Tibial nerve (tissue), 4 donors: ENCODE results near the gene SH3TC2. TPM values are rescaled to one million over a fixed set of nuclear protein-coding genes. Genes with fewer than 3 reads are reported as not detected.

Experiments
- DNase-seq, 2 donors: peaks; one replicate each; pipeline ENCODE4 v3.0.0-alpha.2; 2019; ENCODE audit warnings: low spot score in 2 of 2
- H3K27ac ChIP-seq, 4 donors: fragments of 200-600 bp; sonication (generic) in 3 of 4; one replicate each; pipeline ENCODE4 v1.5.1; 2017 to 2019; ENCODE audit warnings: mild to moderate bottlenecking in 1 of 4
- H3K27me3 ChIP-seq, 2 donors: fragments of 200-600 bp; sonication (generic) in 1 of 2; one replicate each; pipeline versions ENCODE4 v1.5.1 to v1.6.0; 2017 to 2019
- H3K36me3 ChIP-seq, 3 donors: fragments of 200-600 bp; sonication (generic); one replicate each; pipeline ENCODE4 v1.5.1; 2018 to 2019
- H3K4me1 ChIP-seq, 4 donors: fragments of 200-600 bp; sonication (generic) in 3 of 4; one replicate each; pipeline ENCODE4 v1.5.1; 2017 to 2019
- H3K4me3 ChIP-seq, 4 donors: fragments of 200-600 bp; sonication (generic) in 3 of 4; one replicate each; pipeline ENCODE4 v1.5.1; 2017 to 2019; ENCODE audit warnings: mild to moderate bottlenecking in 1 of 4, moderate library complexity in 1 of 4
- H3K9me3 ChIP-seq, 4 donors: fragments of 200-600 bp; sonication (generic) in 3 of 4; one replicate each; pipeline ENCODE4 v1.5.1; 2017 to 2019
- CTCF ChIP-seq, 5 experiments: fragments of 200-600 bp in 3 of 5; fragments of 450-650 bp in 2 of 5; sonication (generic) in 3 of 5; IDR thresholded peaks; one replicate each; pipeline ENCODE4 v1.5.1; 2016 to 2019; ENCODE audit warnings: antibody characterized with exemption in 5 of 5, mild to moderate bottlenecking in 3 of 5, moderate library complexity in 2 of 5
- EP300 ChIP-seq, 2 donors: sonication (generic); formaldehyde crosslinking; IDR thresholded peaks; one replicate each; pipeline ENCODE4 v1.6.1; 2017; ENCODE audit warnings: antibody characterized with exemption in 2 of 2, mild to moderate bottlenecking in 1 of 2
- POLR2A ChIP-seq, 2 donors: fragments of 450-650 bp; IDR thresholded peaks; one replicate each; pipeline ENCODE4 v1.6.1; 2017; ENCODE audit warnings: antibody characterized with exemption in 2 of 2, mild to moderate bottlenecking in 2 of 2, moderate library complexity in 2 of 2
- WGBS, 2 donors: methylation state at CpG; one replicate each; pipeline ENCODE4 v1.1.5; 2018; 5-methylcytosine and 5-hydroxymethylcytosine counted together
- total RNA-seq, 4 donors: library from RNA; depleted of rRNA; stranded (reverse); fragments of >200 nt; gene quantifications; one replicate each; pipeline ENCODE4 v1.1.0, GENCODE V29; 2016

The SH3TC2 gene
- total RNA-seq, 4 donors from 2014 or later = 37.2 to 92.1 (median 83.9) TPM

- 67 to 86% methylated on average over 1 of the region's 1 CpG for WGBS, 2 donors
- DNase-seq = no peak
- peaks cover 0 to 8% (median 0%) of the 10 kb centered on the region in 4 donors for H3K4me1 ChIP-seq
- no peaks in the 10 kb centered on the region for H3K36me3 ChIP-seq
- H3K9me3 ChIP-seq = peaks cover 0 to 4% (median 0%) of the 10 kb centered on the region in 4 donors
- TF ChIP-seq POLR2A (IDR thresholded peaks at IDR 0.05) (no peak), EP300 (IDR thresholded peaks at IDR 0.05) (no peak), CTCF (IDR thresholded peaks at IDR 0.05) (no peak)
- H3K4me3 ChIP-seq = no peak overlapping the region
- H3K27me3 ChIP-seq = no peaks in the 10 kb centered on the region
- H3K27ac ChIP-seq = no peak overlapping the region
Observed at GRCh38 chr5:149072376-149072775, 9.5 kb upstream of the SH3TC2 start.

GRCh38 chr5:149071756-149072155 lies 8.9 kb upstream of the SH3TC2 start:
- Histone ChIP-seq H3K4me3 (no peak overlapping the region), H3K9me3 (peaks cover 0 to 4% (median 0%) of the 10 kb centered on the region in 4 donors), H3K27ac (no peak overlapping the region), H3K36me3 (no peaks in the 10 kb centered on the region), H3K4me1 (peaks cover 0 to 8% (median 0%) of the 10 kb centered on the region in 4 donors), H3K27me3 (no peaks in the 10 kb centered on the region)
- DNase-seq = no peak
- no peak for TF ChIP-seq EP300 (IDR thresholded peaks at IDR 0.05)
- no peak for TF ChIP-seq POLR2A (IDR thresholded peaks at IDR 0.05)
- TF ChIP-seq CTCF (IDR thresholded peaks at IDR 0.05) = no peak
- 56 to 68% methylated on average over 2 of the region's 2 CpGs for WGBS, 2 donors

- 72 to 97% methylated on average over 1 of the region's 1 CpG for WGBS, 2 donors
- no peak overlapping the region for H3K27ac ChIP-seq
- H3K9me3 ChIP-seq = peaks cover 0 to 4% (median 0%) of the 10 kb centered on the region in 4 donors
- no peak overlapping the region for H3K4me3 ChIP-seq
- DNase-seq = no peak
- TF ChIP-seq EP300 (IDR thresholded peaks at IDR 0.05) = no peak
- TF ChIP-seq CTCF (IDR thresholded peaks at IDR 0.05) = no peak
- TF ChIP-seq POLR2A (IDR thresholded peaks at IDR 0.05) = no peak
- H3K4me1 ChIP-seq = peaks cover 0 to 8% (median 0%) of the 10 kb centered on the region in 4 donors
- H3K27me3 ChIP-seq = no peaks in the 10 kb centered on the region
- H3K36me3 ChIP-seq = no peaks in the 10 kb centered on the region
Observed at GRCh38 chr5:149071216-149071615, 8.4 kb upstream of the SH3TC2 start.

- H3K4me1 ChIP-seq = peaks cover 0 to 12% (median 0%) of the 10 kb centered on the region in 4 donors
- no peaks in the 10 kb centered on the region for H3K36me3 ChIP-seq
- no peaks in the 10 kb centered on the region for H3K27me3 ChIP-seq
- H3K4me3 ChIP-seq = no peak overlapping the region
- TF ChIP-seq POLR2A (IDR thresholded peaks at IDR 0.05) = no peak
- no peak for TF ChIP-seq CTCF (IDR thresholded peaks at IDR 0.05)
- TF ChIP-seq EP300 (IDR thresholded peaks at IDR 0.05) = no peak
- no peak for DNase-seq
- WGBS, 2 donors = 82 to 91% methylated on average over 2 of the region's 2 CpGs
- H3K27ac ChIP-seq = peak overlapping the region in 1 of 4 donors; percentile 4
- H3K9me3 ChIP-seq = no peaks in the 10 kb centered on the region
Observed at GRCh38 chr5:149069711-149070110, 6.8 kb upstream of the SH3TC2 start.

GRCh38 chr5:149063896-149064478 lies 1.1 kb upstream of the SH3TC2 start:
- H3K9me3 ChIP-seq = peaks cover 0 to 2% (median 0%) of the 10 kb centered on the region in 4 donors
- TF ChIP-seq CTCF (IDR thresholded peaks at IDR 0.05) = no peak
- no peak for TF ChIP-seq EP300 (IDR thresholded peaks at IDR 0.05)
- no peak for TF ChIP-seq POLR2A (IDR thresholded peaks at IDR 0.05)
- H3K27me3 ChIP-seq = no peaks in the 10 kb centered on the region
- no peak for DNase-seq
- 68 to 74% methylated on average over 2 of the region's 2 CpGs for WGBS, 2 donors
- peaks cover 0 to under 1% (median 0%) of the 10 kb centered on the region in 3 donors for H3K36me3 ChIP-seq
- H3K27ac ChIP-seq = peak overlapping the region in 3 of 4 donors; percentile 38 to 88 (median 72)
- H3K4me3 ChIP-seq = no peak overlapping the region
- H3K4me1 ChIP-seq = peaks cover 0 to 41% (median 20%) of the 10 kb centered on the region in 4 donors
